IMR-90 (cell line): Measurements from ENCODE around the gene LIN52.

Experiments
- CTCF ChIP-seq: conservative IDR thresholded peaks from 2 replicates; pipeline ENCODE4 v1.5.1; 2012; ENCODE audit warnings: mild to moderate bottlenecking, low read depth, low read length, improper control_type of control experiment
- POLR2A ChIP-seq: IDR thresholded peaks from 2 replicates; pipeline ENCODE4 v1.6.1; 2012; ENCODE audit warnings: mild to moderate bottlenecking, low read depth, low read length
- RFX5 ChIP-seq: IDR thresholded peaks from 2 replicates; pipeline ENCODE4 v1.8.0; 2012; ENCODE audit warnings: low read depth, mild to moderate bottlenecking, low read length, moderate library complexity

DNA sequence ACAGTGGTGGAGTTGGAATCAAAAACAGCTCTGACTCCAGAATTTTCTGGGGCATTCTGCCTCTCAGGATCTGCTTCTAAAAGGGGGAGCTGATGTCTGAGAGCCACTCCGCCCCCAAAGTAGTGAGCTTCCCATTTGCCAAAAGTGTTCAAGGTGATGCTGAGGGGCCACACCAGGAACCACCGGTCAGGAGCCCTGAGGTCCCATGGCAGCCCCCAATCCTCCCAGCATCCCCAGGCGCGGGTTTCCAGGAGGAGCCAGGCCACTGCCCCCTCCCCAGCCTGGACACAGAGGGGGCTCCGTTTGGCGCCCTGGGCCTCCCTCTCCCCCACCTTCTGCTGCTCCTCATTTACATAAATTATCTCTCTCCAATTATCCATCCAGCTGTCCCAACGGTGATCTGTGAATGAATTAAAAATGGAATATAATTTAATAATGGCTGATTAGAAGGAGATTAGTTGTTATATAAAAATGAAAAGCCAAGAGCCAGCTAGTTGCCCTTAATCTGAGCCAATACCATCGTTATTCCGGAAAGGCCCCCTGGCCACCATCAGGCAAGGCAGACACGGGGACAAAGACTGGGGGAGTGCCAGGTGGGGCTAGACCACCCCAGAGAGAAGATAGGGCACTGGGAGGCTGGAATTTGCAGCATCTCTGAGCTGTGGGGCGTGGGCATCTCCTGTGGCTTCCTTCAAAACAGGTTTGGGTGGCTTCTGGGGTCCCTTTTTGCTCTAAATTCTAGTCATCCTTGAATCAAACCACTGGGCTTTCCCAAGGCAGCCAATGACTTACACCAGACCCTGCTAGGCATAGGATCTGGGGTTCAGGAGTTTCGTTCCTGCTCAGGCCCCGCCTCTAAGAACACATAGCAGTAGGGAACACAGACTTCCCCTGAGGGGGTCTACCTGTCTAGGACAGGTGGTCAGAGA, 134.8 kb downstream of the LIN52 start:
- no peak for TF ChIP-seq POLR2A
- no peak for TF ChIP-seq CTCF
- no peak for TF ChIP-seq RFX5
